K562 (cell line): Measurements from ENCODE around the gene OSBPL10. TPM values are rescaled to one million over a fixed set of nuclear protein-coding genes. Genes with fewer than 3 reads are reported as not detected.

Experiments used
- ATAC-seq: fragments of 200-7000 bp; cut with Tn5 transposase; 3 replicates; pipeline ENCODE4 v1.9.1; 2020; ENCODE audit warnings: moderate library complexity
- BruUV-seq: library from RNA; stranded (reverse); fragments of 400-500 nt; replicated peaks from 2 replicates; lab custom pipeline; 2021; lab: Mats Ljungman, UMichigan
- CTCF ChIA-PET: fragments of 300-600 bp; formaldehyde crosslinking; extraction: SDS; loops from one replicate; lab custom pipeline; 2021; ENCODE audit warnings: low intra/inter-chr PET ratio; lab: Yijun Ruan, JAX
- POLR2A ChIA-PET: fragments of 300-600, 350-650 bp; sonication (Branson Sonifier 250); formaldehyde crosslinking; extraction: SDS; loops from one replicate; lab custom pipeline; 2021; ENCODE audit warnings: antibody characterized with exemption, inconsistent platforms; lab: Yijun Ruan, JAX
- DNase-seq, 4 experiments: peaks; one replicate each; pipeline versions ENCODE4 v3.0.0 to v3.0.0-alpha.2; 2011 to 2018; ENCODE audit warnings: low spot score in 3 of 4, mixed read lengths in 3 of 4; ENCODE audit errors: extremely low read depth in 1 of 4
- FAIRE-seq: peaks from 2 replicates; lab custom pipeline; 2011; peaks lifted over from hg19 to GRCh38; lab: Jason Lieb, UNC
- H2AFZ ChIP-seq: 2 replicates; pipeline ENCODE4 v1.6.0; 2011; ENCODE audit warnings: low read depth, low read length, control low read depth, inconsistent platforms
- H3K27ac ChIP-seq: fragments of 200-600 bp; 3 replicates; pipeline ENCODE4 v1.8.0; 2011; ENCODE audit warnings: low read depth, mild to moderate bottlenecking, control low read depth, inconsistent platforms, low read length, moderate library complexity, mixed read lengths; ENCODE audit errors: extremely low read depth
- H3K27me3 ChIP-seq, 2 experiments: fragments of 300-600 bp in 1 of 2; 2 replicates in 1 of 2; 3 replicates in 1 of 2; pipeline versions ENCODE4 v1.6.0 to v1.8.0; 2011; ENCODE audit warnings: inconsistent platforms in 2 of 2, low read length in 2 of 2, mild to moderate bottlenecking in 1 of 2, mixed read lengths in 1 of 2, moderate library complexity in 1 of 2; ENCODE audit not compliant: control insufficient read depth in 2 of 2, insufficient read depth in 2 of 2
- H3K36me3 ChIP-seq: fragments of 300-600 bp; 3 replicates; pipeline ENCODE4 v1.8.0; 2011; ENCODE audit warnings: mild to moderate bottlenecking, low read length, inconsistent platforms; ENCODE audit not compliant: control insufficient read depth, insufficient read depth
- H3K4me1 ChIP-seq, 2 experiments: fragments of 200-600 bp in 1 of 2; replicated peaks in 1 of 2; 2 replicates in 1 of 2; 3 replicates in 1 of 2; pipeline versions ENCODE4 v1.5.1 to v1.8.0; 2011; ENCODE audit warnings: inconsistent platforms in 2 of 2, low read length in 2 of 2, mild to moderate bottlenecking in 1 of 2, mixed read lengths in 1 of 2, moderate library complexity in 1 of 2; ENCODE audit not compliant: control insufficient read depth in 2 of 2, insufficient read depth in 2 of 2
- H3K4me2 ChIP-seq: 2 replicates; pipeline ENCODE4 v1.6.1; 2011; ENCODE audit warnings: low read length, control low read depth, inconsistent platforms, mixed read lengths; ENCODE audit not compliant: insufficient read depth
- H3K4me3 ChIP-seq: fragments of 200-600 bp; sonication (generic), shearing (Covaris generic); 2 replicates; pipeline ENCODE4 v1.5.1; 2016; ENCODE audit warnings: control low read depth, inconsistent platforms
- H3K79me2 ChIP-seq: fragments of 200-600 bp; 3 replicates; pipeline ENCODE4 v1.8.0; 2011; ENCODE audit warnings: low read length, inconsistent platforms; ENCODE audit not compliant: control insufficient read depth, insufficient read depth
- H3K9ac ChIP-seq, 2 experiments: 2 replicates each; pipeline versions ENCODE4 v1.6.0 to v1.6.1; 2011; ENCODE audit warnings: low read depth in 2 of 2, low read length in 2 of 2, control low read depth in 1 of 2, inconsistent platforms in 1 of 2, mild to moderate bottlenecking in 1 of 2, mixed read lengths in 1 of 2; ENCODE audit not compliant: insufficient read depth in 1 of 2
- H3K9me1 ChIP-seq: one replicate; pipeline ENCODE4 v1.6.0; 2011; ENCODE audit warnings: inconsistent platforms, mild to moderate bottlenecking, low read length, moderate library complexity; ENCODE audit not compliant: control insufficient read depth, insufficient read depth
- H3K9me3 ChIP-seq: replicated peaks from 2 replicates; pipeline ENCODE4 v1.5.1; 2011; ENCODE audit warnings: low read depth, low read length, inconsistent platforms; ENCODE audit not compliant: control insufficient read depth, insufficient read depth
- H4K20me1 ChIP-seq: replicated peaks from 2 replicates; pipeline ENCODE4 v1.6.1; 2011; ENCODE audit warnings: low read length, inconsistent platforms, mixed read lengths; ENCODE audit not compliant: control insufficient read depth, insufficient read depth
- ASH1L ChIP-seq: fragments of 450-650 bp; IDR thresholded peaks from 2 replicates; pipeline ENCODE4 v1.6.1; 2018; ENCODE audit warnings: borderline replicate concordance, mild to moderate bottlenecking, low read depth; ENCODE audit not compliant: partially characterized antibody
- ATF2 ChIP-seq: sonication (generic); formaldehyde crosslinking; IDR thresholded peaks from 2 replicates; pipeline ENCODE4 v1.8.1; 2022; ENCODE audit warnings: missing genetic modification reagents
- MCM5 ChIP-seq: fragments of 450-650 bp; IDR thresholded peaks from 2 replicates; pipeline ENCODE4 v1.6.1; 2016; ENCODE audit warnings: low read depth
- NFRKB ChIP-seq: fragments of 450-650 bp; IDR thresholded peaks from 2 replicates; pipeline ENCODE4 v1.6.1; 2016; ENCODE audit warnings: low read depth
- RFX5 ChIP-seq: IDR thresholded peaks from 2 replicates; pipeline ENCODE4 v1.6.1; 2011; ENCODE audit warnings: low read depth, mild to moderate bottlenecking, improper control_type of control experiment, low read length
- ZNF57 ChIP-seq: fragments of 450-650 bp; formaldehyde crosslinking; IDR thresholded peaks from 2 replicates; pipeline ENCODE4 v1.4.0; 2020; ENCODE audit warnings: mild to moderate bottlenecking, moderate library complexity
- WGBS: fragments of 100-300 bp; shearing (Covaris generic); methylation state at CpG from one replicate; pipeline ENCODE4 v1.1.6; 2016; ENCODE audit warnings: low coverage, mixed read lengths; ENCODE audit not compliant: insufficient coverage; ENCODE audit errors: missing lambda C conversion rate; 5-methylcytosine and 5-hydroxymethylcytosine counted together
- in situ Hi-C: fragments of 300-500 bp; cut with MboI; formaldehyde crosslinking; loops from 4 replicates; pipeline ENCODE4 v1.15.0; 2018; ENCODE audit warnings: inconsistent platforms, mixed read lengths
- intact Hi-C: fragments of 100-400 bp; cut with micrococcal nuclease; formaldehyde crosslinking; loops from 2 replicates; pipeline ENCODE4 v1.14.2; 2022
- polyA plus RNA-seq, 8 experiments: library from polyadenylated mRNA; depleted of rRNA in 4 of 8; stranded (reverse) in 5 of 8; unstranded in 3 of 8; fragments of >200 nt; fragmentation: Nextera tagmentation in 2 of 8; fragmentation: Illumina TruSeq in 1 of 8; extraction: Ambion mirVana in 2 of 8; extraction: Trizol in 1 of 8; gene quantifications; 2 replicates each; pipeline versions ENCODE4 v1.2.1 to v1.2.3, GENCODE V29; 2011 to 2014; ENCODE audit warnings: inconsistent platforms in 1 of 8, missing spikeins in 1 of 8
- total RNA-seq, 7 experiments: library from RNA; depleted of rRNA in 6 of 7; stranded (reverse); fragments of >200 nt in 6 of 7; fragmentation: Illumina TruSeq in 2 of 7; extraction: Trizol in 2 of 7; gene quantifications; 2 replicates each; pipeline versions ENCODE4 v1.2.1 to v1.2.3, GENCODE V29; 2011 to 2021; ENCODE audit warnings: low replicate concordance in 1 of 7

OSBPL10 gene
- total and polyA plus RNA-seq, 9 of the 15 experiments (the other 6 are each of a cell fraction or from before 2014, with no cell fraction given): 0.03 to 0.19 (median 0.14) TPM; not detected in 2

GRCh38 chr3:31821118-31821517 is 159.9 kb downstream of the OSBPL10 start:
- Histone ChIP-seq H2AFZ (no peak overlapping the region), H3K9me3 (no peaks in the 10 kb centered on the region), H3K9ac (no peak overlapping the region), H3K27me3 (peaks cover 12 to 36% of the 10 kb centered on the region in 2 experiments; a peak in 4 of 5 replicates), H3K79me2 (no peaks in the 10 kb centered on the region), H3K4me2 (no peak overlapping the region), H3K4me1 (no peaks in the 10 kb centered on the region), H3K4me3 (no peak overlapping the region)
- FAIRE-seq: no peak
- ChIA-PET POLR2A (no interaction called here), CTCF (no interaction called here)
- WGBS: 0% methylated on average over 2 of the region's 2 CpGs
- ATAC-seq: no peak
- no peak for TF ChIP-seq NFRKB
- TF ChIP-seq ATF2 (CRISPR knock-in tag): no peak
- TF ChIP-seq, all 486 proteins: peak for 0
- in situ Hi-C loops (no loop called here), intact Hi-C loops (no loop called here)
- no peaks in the 10 kb centered on the region for H4K20me1 ChIP-seq
- H3K27ac ChIP-seq: no peak overlapping the region
- no TSS peak for BruUV-seq
- H3K9me1 ChIP-seq: no peaks in the 10 kb centered on the region
- no peaks in the 10 kb centered on the region for H3K36me3 ChIP-seq
- no peak for DNase-seq

GRCh38 chr3:31819441-31819840 is 161.6 kb downstream of the OSBPL10 start:
- no TSS peak for BruUV-seq

More at GRCh38 chr3:31819441-31819840, 161.6 kb downstream of the OSBPL10 start:
- ChIA-PET POLR2A (interaction anchor here (1.0 kb wide), 1 partner anchor 32 kb away, joined by 3 read pairs; no protein-coding TSS in a partner anchor), CTCF (no interaction called here)
- ATAC-seq (no peak), DNase-seq (no peak), FAIRE-seq (no peak)
- H3K36me3 ChIP-seq: no peaks in the 10 kb centered on the region
- intact Hi-C loops: no loop called here
- H3K9me3 ChIP-seq: no peaks in the 10 kb centered on the region
- H4K20me1 ChIP-seq: no peaks in the 10 kb centered on the region
- no peak overlapping the region for H3K4me2 ChIP-seq
- no peaks in the 10 kb centered on the region for H3K4me1 ChIP-seq
- H3K27me3 ChIP-seq: peaks cover 9 to 44% of the 10 kb centered on the region in 2 experiments; a peak in 4 of 5 replicates
- no peaks in the 10 kb centered on the region for H3K9me1 ChIP-seq
- no peak overlapping the region for H3K4me3 ChIP-seq
- H2AFZ ChIP-seq: no peak overlapping the region
- 1% methylated on average over 8 of the region's 8 CpGs for WGBS
- no peak overlapping the region for H3K9ac ChIP-seq
- TF ChIP-seq RFX5 (no peak), MCM5 (no peak), ZNF57 (CRISPR knock-in tag) (no peak), ASH1L (no peak)
- TF ChIP-seq, all 486 proteins: peak for 0
- Histone ChIP-seq H3K79me2 (no peaks in the 10 kb centered on the region), H3K27ac (no peak overlapping the region)
- in situ Hi-C loops: no loop called here
